PC-9 (cell line): ENCODE data around the gene COP1. TPM values are rescaled to one million over a fixed set of nuclear protein-coding genes. Genes with fewer than 3 reads are reported as not detected.
"Not testable (repeated sequence)": the region's sequence is repeated elsewhere in the genome, so short reads cannot be mapped to it uniquely, and the experiment has no call there.

ENCODE experiments used
- BruUV-seq: library from RNA; stranded (reverse); fragments of 400-500 nt; replicated peaks from 2 replicates; lab custom pipeline; 2021; lab: Mats Ljungman, UMichigan
- CTCF ChIA-PET: fragments of 300-600 bp; sonication (Branson Sonifier 250); formaldehyde crosslinking; loops from one replicate; lab custom pipeline; 2022; ENCODE audit warnings: antibody characterized with exemption; lab: Charles Lee
- POLR2A ChIA-PET: fragments of 300-600 bp; sonication (Branson Sonifier 250); formaldehyde crosslinking; loops from one replicate; lab custom pipeline; 2022; ENCODE audit warnings: antibody characterized with exemption; ENCODE audit not compliant: unreplicated experiment; lab: Charles Lee
- DNase-seq, 2 experiments: peaks; one replicate each; pipeline versions ENCODE4 v3.0.0 to v3.0.0-alpha.2; 2015 to 2022; ENCODE audit warnings: mixed read lengths in 1 of 2
- H2AFZ ChIP-seq: fragments of 200-600 bp; sonication (generic); 2 replicates; pipeline ENCODE4 v1.8.1; 2017; ENCODE audit warnings: antibody characterized with exemption
- H3F3A ChIP-seq: fragments of 200-600 bp; sonication (generic); 2 replicates; pipeline ENCODE4 v1.8.1; 2017; ENCODE audit warnings: antibody characterized with exemption, mild to moderate bottlenecking, low read depth; ENCODE audit not compliant: insufficient read depth
- H3K27ac ChIP-seq: fragments of 200-600 bp; sonication (generic); 2 replicates; pipeline ENCODE4 v1.6.1; 2016; ENCODE audit warnings: mixed run types
- H3K27me3 ChIP-seq: fragments of 200-600 bp; sonication (generic); 2 replicates; pipeline ENCODE4 v1.6.1; 2016; ENCODE audit warnings: low read depth, mixed run types; ENCODE audit not compliant: insufficient read depth
- H3K36me3 ChIP-seq: fragments of 200-600 bp; sonication (generic); 2 replicates; pipeline ENCODE4 v1.6.1; 2016; ENCODE audit warnings: low read depth, mixed run types
- H3K4me1 ChIP-seq: fragments of 200-600 bp; sonication (generic); replicated peaks from 2 replicates; pipeline ENCODE4 v1.6.1; 2016; ENCODE audit warnings: mixed run types; ENCODE audit not compliant: insufficient read depth
- H3K4me2 ChIP-seq: fragments of 200-600 bp; sonication (generic); 2 replicates; pipeline ENCODE4 v1.6.1; 2017; ENCODE audit warnings: mixed run types
- H3K4me3 ChIP-seq: fragments of 200-600 bp; sonication (generic); 2 replicates; pipeline ENCODE4 v1.6.1; 2016; ENCODE audit warnings: mixed run types
- H3K79me2 ChIP-seq: fragments of 200-600 bp; sonication (generic); 2 replicates; pipeline ENCODE4 v1.6.1; 2017; ENCODE audit warnings: low read depth, mixed run types
- H3K9me2 ChIP-seq: fragments of 200-600 bp; sonication (generic); 2 replicates; pipeline ENCODE4 v1.8.1; 2017; ENCODE audit warnings: mild to moderate bottlenecking; ENCODE audit not compliant: insufficient read depth
- H3K9me3 ChIP-seq: fragments of 200-600 bp; sonication (generic); 2 replicates; pipeline ENCODE4 v1.8.1; 2016; ENCODE audit warnings: low read depth; ENCODE audit not compliant: insufficient read depth
- H4K20me1 ChIP-seq: fragments of 200-600 bp; sonication (generic); 2 replicates; pipeline ENCODE4 v1.8.1; 2017; ENCODE audit not compliant: insufficient read depth
- CTCF ChIP-seq: fragments of 200-600 bp; sonication (generic); conservative IDR thresholded peaks from 2 replicates; pipeline ENCODE4 v1.6.1; 2017; ENCODE audit warnings: mixed run types, antibody characterized with exemption, mild to moderate bottlenecking, moderate library complexity
- EZH2 ChIP-seq: fragments of 200-600 bp; sonication (generic); IDR thresholded peaks from 2 replicates; pipeline ENCODE4 v1.8.0; 2017; ENCODE audit warnings: antibody characterized with exemption, low read depth
- intact Hi-C: fragments of 100-400 bp; cut with micrococcal nuclease; formaldehyde crosslinking; loops from one replicate; pipeline ENCODE4 v1.10.0; 2022; ENCODE audit not compliant: unreplicated experiment
- total RNA-seq: library from RNA; stranded (reverse); gene quantifications from 2 replicates; pipeline ENCODE4 v1.2.3, GENCODE V29; 2021

COP1 gene
- total RNA-seq, 1 experiment from 2014 or later = 38.0 TPM

GRCh38 chr1:176096015-176096414, 111.1 kb downstream of the COP1 start:
- no peaks in the 10 kb centered on the region for H3K9me3 ChIP-seq
- no TSS peak for BruUV-seq
- H3K9me2 ChIP-seq = 0 out of 2 replicates have a peak, but pooled peaks cover 4% of the 10 kb centered on the region
- ChIA-PET CTCF (no interaction called here), POLR2A (interaction anchor here (0.6 kb wide), 1 partner anchor 14 kb away, joined by 4 read pairs; no protein-coding TSS in a partner anchor)
- no peaks in the 10 kb centered on the region; the same call in 1 of the 2 replicates for H4K20me1 ChIP-seq
- H2AFZ ChIP-seq = no peak overlapping the region
- no peaks in the 10 kb centered on the region for H3K4me1 ChIP-seq
- H3F3A ChIP-seq = no peaks in the 10 kb centered on the region
- no peak overlapping the region for H3K4me2 ChIP-seq
- no peak overlapping the region for H3K4me3 ChIP-seq
- H3K36me3 ChIP-seq = no peaks in the 10 kb centered on the region; the same call in 1 of the 2 replicates
- intact Hi-C loops = no loop called here
- TF ChIP-seq EZH2 (no peak), CTCF (no peak)
- H3K27me3 ChIP-seq = no peaks in the 10 kb centered on the region
- H3K79me2 ChIP-seq = 0 out of 2 replicates have a peak, but pooled peaks cover 5% of the 10 kb centered on the region
- H3K27ac ChIP-seq = no peak overlapping the region
- DNase-seq = no peak

GRCh38 chr1:176090766-176091165, 116.3 kb downstream of the COP1 start:
- H3K4me1 ChIP-seq = no peaks in the 10 kb centered on the region
- 0 out of 2 replicates have a peak, but pooled peaks cover 8% of the 10 kb centered on the region for H3K79me2 ChIP-seq
- CTCF ChIA-PET = no interaction called here
- H3K9me3 ChIP-seq = no peaks in the 10 kb centered on the region
- no TSS peak for BruUV-seq
- H3K4me2 ChIP-seq = no peak overlapping the region
- POLR2A ChIA-PET = no interaction called here
- H3K9me2 ChIP-seq = 0 out of 2 replicates have a peak, but pooled peaks cover 4% of the 10 kb centered on the region
- intact Hi-C loops = no loop called here
- peaks cover 3% of the 10 kb centered on the region; the same call in 1 of the 2 replicates for H3F3A ChIP-seq
- no peak overlapping the region for H3K27ac ChIP-seq
- H3K27me3 ChIP-seq = no peaks in the 10 kb centered on the region
- no peak overlapping the region for H2AFZ ChIP-seq
- H3K36me3 ChIP-seq = 0 out of 2 replicates have a peak, but pooled peaks cover under 1% of the 10 kb centered on the region
- H3K4me3 ChIP-seq = no peak overlapping the region
- no peak for DNase-seq
- H4K20me1 ChIP-seq = no peaks in the 10 kb centered on the region; the same call in 1 of the 2 replicates
- TF ChIP-seq EZH2 (no peak), CTCF (no peak)

- H4K20me1 ChIP-seq, H3K4me1 ChIP-seq, H3K36me3 ChIP-seq, H3K27ac ChIP-seq, DNase-seq, H2AFZ ChIP-seq, BruUV-seq, H3K27me3 ChIP-seq, POLR2A ChIA-PET, H3K9me2 ChIP-seq, H3K79me2 ChIP-seq, H3K9me3 ChIP-seq, H3K4me3 ChIP-seq, H3K4me2 ChIP-seq, intact Hi-C loops, H3F3A ChIP-seq, CTCF ChIA-PET: not testable (repeated sequence)
These were observed 119.3 kb downstream of the COP1 start for GRCh38 chr1:176087746-176088145.
